Umbilical cord (tissue), 2 donors: ENCODE results near the gene SDCBP2. TPM values are rescaled to one million over a fixed set of nuclear protein-coding genes. Genes with fewer than 3 reads are reported as not detected.
A peak's percentile ranks its signal among the peaks of the same experiment; 100 is the strongest.
"Not testable (repeated sequence)": the region's sequence is repeated elsewhere in the genome, so short reads cannot be mapped to it uniquely, and the experiment has no call there.

Experiments
- DNase-seq: peaks from one replicate; pipeline ENCODE4 v3.0.0-alpha.2; 2015; ENCODE audit warnings: low spot score
- total RNA-seq: library from RNA; depleted of rRNA; stranded (reverse); fragments of >200 nt; gene quantifications from one replicate; pipeline ENCODE4 v1.2.3, GENCODE V29; 2014; ENCODE audit warnings: low replicate concordance; ENCODE audit not compliant: insufficient read depth

The SDCBP2 gene
- total RNA-seq, 1 donor from 2014 or later: 7.9 TPM

GRCh38 chr20:1360094-1360846 lies 31.3 kb upstream of the SDCBP2 start:
- DNase-seq: no peak

DNA sequence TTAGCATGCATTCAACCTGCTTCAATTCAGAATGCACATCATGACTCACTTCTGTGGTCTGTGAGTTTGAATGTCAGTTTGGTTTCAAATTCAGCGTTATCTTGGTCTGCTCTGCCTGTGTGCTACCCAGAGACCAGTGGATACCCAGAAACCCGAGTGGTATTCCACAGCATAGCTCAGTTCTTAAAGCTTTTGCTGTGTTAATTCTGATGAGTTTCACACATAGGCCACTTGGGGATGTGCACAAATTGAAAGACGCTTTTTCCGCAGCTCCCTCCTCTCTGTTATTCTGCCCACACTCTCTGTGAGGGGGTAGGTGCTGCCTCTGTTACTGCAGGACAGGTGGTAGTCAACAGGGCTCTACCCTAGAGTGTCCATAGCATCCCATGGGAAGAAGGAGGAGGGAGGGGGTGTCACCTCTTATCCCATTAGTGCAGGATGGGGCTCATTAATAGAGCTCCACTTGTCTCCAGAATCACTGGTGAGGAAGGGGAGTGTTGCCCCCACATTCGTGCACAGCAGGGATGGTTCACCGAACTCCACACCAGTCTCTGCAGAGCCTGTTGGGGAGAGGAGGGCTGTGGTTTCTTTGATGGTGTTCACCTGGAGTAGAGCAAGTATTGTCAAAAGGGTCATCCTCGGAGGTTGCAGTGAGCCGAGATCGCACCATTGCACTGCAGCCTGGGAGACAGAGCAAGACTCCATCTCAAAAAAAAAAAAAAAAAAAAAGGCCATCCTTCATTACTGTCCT lies 29.2 kb upstream of the SDCBP2 start:
- no peak for DNase-seq

DNA sequence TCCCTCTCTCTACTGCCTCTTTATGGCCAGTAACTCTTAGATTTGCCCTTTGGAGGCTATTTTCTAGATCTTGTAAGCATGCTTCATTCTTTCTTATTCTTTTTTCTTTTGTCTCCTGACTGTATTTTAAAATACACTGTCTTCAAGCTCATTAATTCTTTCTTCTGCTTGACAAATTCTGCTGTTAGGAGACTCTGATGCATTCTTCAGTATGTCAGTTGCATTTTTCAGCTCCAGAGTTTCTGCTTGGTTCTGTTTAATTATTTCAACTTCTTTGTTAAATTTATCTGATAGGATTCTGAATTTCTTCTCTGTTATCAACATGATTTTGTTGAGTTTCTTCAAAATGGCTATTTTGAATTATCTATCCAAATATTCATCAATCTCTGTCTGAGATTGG lies 25.0 kb upstream of the SDCBP2 start:
- no peak for DNase-seq

DNA sequence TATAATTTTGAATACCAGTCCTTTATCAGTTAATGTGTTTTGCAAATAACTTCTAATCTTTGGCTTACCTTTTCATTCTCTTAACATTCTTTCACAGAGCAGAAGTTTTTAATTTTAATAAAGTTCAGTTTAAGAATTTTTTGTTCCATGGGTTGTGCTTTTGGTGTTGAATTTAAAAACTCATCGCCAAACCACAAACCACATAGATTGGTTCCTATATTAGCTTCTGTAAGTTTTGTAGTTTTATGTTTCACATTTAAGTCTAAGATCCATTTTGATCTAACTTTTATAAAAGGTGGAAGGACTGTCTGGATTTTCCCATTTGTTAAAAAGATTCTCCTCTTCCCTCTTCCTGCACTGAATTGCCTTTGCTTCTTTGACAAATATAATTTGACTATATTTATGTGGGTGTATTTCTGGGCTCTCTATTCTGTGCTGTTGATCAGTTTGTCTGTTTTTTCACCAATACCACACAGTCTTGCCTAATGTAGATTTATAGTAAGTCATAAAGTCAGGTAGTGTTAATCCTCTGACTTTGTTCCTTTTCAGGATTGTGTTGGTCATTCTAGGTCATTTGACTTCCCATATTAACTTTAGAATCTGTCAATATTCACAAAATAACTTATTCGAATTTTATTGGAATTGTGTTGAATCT lies 17.5 kb upstream of the SDCBP2 start:
- no peak for DNase-seq

DNA sequence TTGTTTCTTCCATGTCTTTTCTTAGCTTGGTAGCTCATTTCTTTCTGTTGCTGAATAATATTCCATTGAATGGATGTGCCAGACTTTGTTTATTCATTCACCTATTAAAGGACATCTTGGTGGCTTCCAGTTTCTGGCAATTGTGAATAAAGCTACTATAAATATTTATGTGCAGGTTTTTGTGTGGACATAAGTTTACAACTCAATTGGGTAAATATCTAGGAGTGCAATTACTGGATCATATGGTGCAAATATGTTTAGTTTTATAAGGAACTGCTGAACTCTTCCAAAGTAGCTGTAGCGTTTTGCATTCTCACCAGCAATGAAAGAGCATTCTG lies 16.8 kb upstream of the SDCBP2 start:
- DNase-seq: no peak

GRCh38 chr20:1345030-1345755 lies 16.3 kb upstream of the SDCBP2 start:
- DNase-seq: no peak

GRCh38 chr20:1343446-1344124 lies 14.6 kb upstream of the SDCBP2 start:
- not testable (repeated sequence) for DNase-seq

DNA sequence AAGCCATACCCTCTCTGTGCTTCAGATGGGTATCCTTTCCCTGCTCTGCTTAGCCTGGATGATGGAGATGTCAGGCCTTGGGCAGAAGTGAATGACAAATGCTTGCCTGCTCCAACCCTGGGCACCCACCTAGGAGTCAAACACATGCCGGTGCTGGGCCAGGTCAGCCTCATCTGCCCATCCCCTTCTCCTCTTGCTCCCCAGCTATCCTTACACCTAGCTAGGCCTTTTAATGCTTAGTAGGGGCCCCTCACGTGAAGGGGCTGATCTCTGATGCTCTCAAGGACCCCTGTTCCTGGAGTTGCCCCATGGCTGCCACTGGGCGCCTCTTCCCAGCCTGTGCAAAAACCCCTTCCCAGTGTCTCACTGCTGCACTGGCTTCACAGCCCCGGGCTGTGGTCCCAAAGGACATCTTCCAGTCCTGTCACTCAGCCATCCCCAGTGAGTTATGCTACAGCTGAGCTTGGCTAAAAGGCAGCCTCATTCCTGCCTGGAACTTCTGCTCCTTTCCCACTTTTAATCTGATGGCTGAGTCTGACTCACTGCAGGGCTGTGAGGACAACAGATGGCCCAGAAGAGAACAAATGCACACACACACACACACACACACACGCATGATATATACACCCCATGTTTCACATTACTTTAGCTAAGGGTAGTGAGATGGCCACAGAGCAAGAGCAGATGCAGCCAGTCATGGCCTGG lies 12.8 kb upstream of the SDCBP2 start:
- no peak for DNase-seq

DNA sequence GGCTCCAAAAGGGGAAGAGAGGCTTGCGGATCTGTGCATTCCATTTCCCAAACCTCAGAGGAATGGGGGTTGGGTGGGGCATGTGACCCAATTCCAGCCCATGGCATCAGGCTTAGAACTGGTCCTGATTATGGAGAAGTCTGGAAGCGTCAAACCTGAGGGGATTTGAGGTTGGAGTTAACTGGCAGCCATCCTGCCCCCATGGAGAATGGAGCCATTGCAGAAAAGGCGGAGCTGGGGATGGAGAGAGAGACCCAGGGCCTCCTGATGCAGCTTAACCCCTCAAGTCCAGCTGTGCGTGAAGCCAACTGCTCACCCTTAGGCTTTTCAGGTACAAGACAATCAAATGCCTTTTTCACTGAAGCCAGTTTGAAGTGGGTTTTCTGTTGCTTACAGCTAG lies 9.9 kb upstream of the SDCBP2 start:
- DNase-seq: no peak

- no peak for DNase-seq
These were observed 9.2 kb upstream of the SDCBP2 start for GRCh38 chr20:1338096-1338495.

DNA sequence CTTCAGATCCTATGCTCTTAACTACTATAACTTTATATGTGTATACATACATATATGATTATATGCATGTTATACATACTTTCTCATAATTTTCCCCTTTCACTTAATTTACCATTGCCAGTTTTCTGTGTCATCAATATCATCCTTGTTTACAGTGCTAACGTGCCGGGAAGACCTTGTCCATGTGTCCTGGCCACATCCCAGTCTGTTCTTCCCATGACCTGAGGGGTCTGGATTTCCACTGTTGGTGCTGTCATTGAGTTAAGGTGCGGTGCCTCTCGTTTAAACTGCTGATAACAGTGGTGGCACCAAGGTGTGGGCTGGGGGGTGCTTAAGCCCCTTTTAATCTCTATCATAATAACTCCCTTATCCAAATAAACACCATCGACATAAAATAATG lies 8.5 kb upstream of the SDCBP2 start:
- DNase-seq: no peak

- DNase-seq: peak; percentile 40
These were observed 7.9 kb upstream of the SDCBP2 start for GRCh38 chr20:1336699-1337367.

- DNase-seq: no peak
These were observed 7.2 kb upstream of the SDCBP2 start for GRCh38 chr20:1335961-1336698.

DNA sequence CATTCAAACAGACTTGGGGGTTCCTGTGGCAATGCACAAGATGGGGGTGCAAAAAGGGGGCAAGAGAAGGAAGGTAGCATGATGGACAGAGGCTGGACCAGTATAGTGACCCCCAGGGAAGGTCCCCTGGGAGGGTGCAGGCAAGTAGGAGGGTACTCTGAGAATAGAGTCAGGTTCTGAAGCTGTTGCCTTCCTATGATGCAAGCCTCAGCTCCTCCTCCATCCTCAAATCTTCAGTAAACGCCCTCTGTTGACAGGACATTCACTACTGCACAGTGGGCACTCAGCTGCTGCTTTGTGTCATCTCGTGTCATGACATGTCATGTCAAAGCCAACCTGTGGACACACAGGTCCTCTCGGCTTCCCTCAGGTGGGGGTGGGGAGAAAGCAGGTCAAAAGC lies 5.8 kb upstream of the SDCBP2 start:
- DNase-seq: no peak

- DNase-seq: no peak
These were observed 5.4 kb upstream of the SDCBP2 start for GRCh38 chr20:1334370-1334731.

GRCh38 chr20:1333462-1334369 lies 4.8 kb upstream of the SDCBP2 start:
- no peak for DNase-seq

GRCh38 chr20:1332749-1333300 lies 3.9 kb upstream of the SDCBP2 start:
- DNase-seq: peak; percentile 15

DNA sequence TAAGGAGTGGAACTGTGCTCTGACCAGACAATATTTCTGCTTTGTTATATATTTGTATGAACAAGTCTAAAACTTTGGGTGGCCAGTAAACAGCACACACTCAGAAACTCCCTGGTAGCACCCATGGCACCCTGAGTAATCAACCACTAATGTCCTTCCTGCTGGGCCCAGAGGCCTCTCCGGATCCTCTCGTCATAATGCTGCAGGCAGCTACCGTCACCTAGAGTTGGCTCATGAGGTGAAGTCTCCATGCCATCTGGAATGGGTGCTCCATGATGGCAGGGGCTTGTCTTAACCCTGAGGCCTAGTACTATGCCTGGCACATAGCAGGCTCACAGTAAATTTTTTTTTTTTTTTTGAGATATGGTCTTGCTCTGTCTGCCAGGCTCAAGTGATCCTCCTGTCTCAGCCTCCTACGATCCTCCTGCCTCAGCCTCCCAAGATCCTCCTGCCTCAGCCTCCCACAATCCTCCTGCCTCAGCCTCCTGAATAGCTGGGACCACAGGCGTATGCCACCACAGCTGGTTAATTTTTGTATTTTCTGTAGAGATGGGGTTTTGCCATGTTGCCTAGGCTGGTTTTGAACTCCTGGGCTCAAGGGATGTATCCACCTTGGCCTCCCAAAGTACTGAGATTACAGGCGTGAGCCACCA lies 3.0 kb upstream of the SDCBP2 start:
- no peak for DNase-seq
